KG1 (cell line): ENCODE measurements around the gene CDK17.
A peak's percentile ranks its signal among the peaks of the same experiment; 100 is the strongest.
"Not testable (repeated sequence)": the region's sequence is repeated elsewhere in the genome, so short reads cannot be mapped to it uniquely, and the experiment has no call there.

ENCODE experiments used
- DNase-seq: peaks from one replicate; lab custom pipeline; 2025; lab: John Stamatoyannopoulos, UW

Gene CDK17

GRCh38 chr12:96399919-96400630, at the start of gene CDK17:
Gene CDK17 (minus strand): TSS chr12:96400439. CDS start chr12:96334836, 65,603 bp downstream.
- peak; percentile 48 for DNase-seq

GRCh38 chr12:96448300-96448699, 48.1 kb upstream of the CDK17 start:
- no peak for DNase-seq

- no peak for DNase-seq
Measured at GRCh38 chr12:96447256-96447655, 47.0 kb upstream of the CDK17 start.

GRCh38 chr12:96445691-96446583, 45.7 kb upstream of the CDK17 start:
- DNase-seq = peak; percentile 63

- no peak for DNase-seq
Measured at GRCh38 chr12:96444399-96444798, 44.2 kb upstream of the CDK17 start.

- no peak for DNase-seq
Measured at GRCh38 chr12:96442906-96443305, 42.7 kb upstream of the CDK17 start.

GRCh38 chr12:96441816-96442215, 41.6 kb upstream of the CDK17 start:
- no peak for DNase-seq

GRCh38 chr12:96438330-96438729, 38.1 kb upstream of the CDK17 start:
- no peak for DNase-seq

GRCh38 chr12:96437171-96437445, 36.9 kb upstream of the CDK17 start:
- no peak for DNase-seq

GRCh38 chr12:96436366-96437170, 36.3 kb upstream of the CDK17 start:
- no peak for DNase-seq

GRCh38 chr12:96434107-96434506, 33.9 kb upstream of the CDK17 start:
- no peak for DNase-seq

- DNase-seq = not testable (repeated sequence)
Measured at GRCh38 chr12:96432496-96433321, 32.5 kb upstream of the CDK17 start.

GRCh38 chr12:96431067-96431466, 30.8 kb upstream of the CDK17 start:
- no peak for DNase-seq

- no peak for DNase-seq
Measured at GRCh38 chr12:96427269-96427729, 27.1 kb upstream of the CDK17 start.

GRCh38 chr12:96425951-96426350, 25.7 kb upstream of the CDK17 start:
- no peak for DNase-seq

GRCh38 chr12:96425321-96425720, 25.1 kb upstream of the CDK17 start:
- no peak for DNase-seq

GRCh38 chr12:96424601-96425000, 24.4 kb upstream of the CDK17 start:
- DNase-seq = no peak

GRCh38 chr12:96422192-96422591, 22.0 kb upstream of the CDK17 start:
- DNase-seq = no peak

- DNase-seq = no peak
Measured at GRCh38 chr12:96421014-96421413, 20.8 kb upstream of the CDK17 start.

GRCh38 chr12:96420277-96420835, 20.1 kb upstream of the CDK17 start:
- DNase-seq = no peak

GRCh38 chr12:96419576-96420276, 19.5 kb upstream of the CDK17 start:
- DNase-seq = no peak
